ENCODE data around the gene TMEM167A.

The TMEM167A gene

DNA sequence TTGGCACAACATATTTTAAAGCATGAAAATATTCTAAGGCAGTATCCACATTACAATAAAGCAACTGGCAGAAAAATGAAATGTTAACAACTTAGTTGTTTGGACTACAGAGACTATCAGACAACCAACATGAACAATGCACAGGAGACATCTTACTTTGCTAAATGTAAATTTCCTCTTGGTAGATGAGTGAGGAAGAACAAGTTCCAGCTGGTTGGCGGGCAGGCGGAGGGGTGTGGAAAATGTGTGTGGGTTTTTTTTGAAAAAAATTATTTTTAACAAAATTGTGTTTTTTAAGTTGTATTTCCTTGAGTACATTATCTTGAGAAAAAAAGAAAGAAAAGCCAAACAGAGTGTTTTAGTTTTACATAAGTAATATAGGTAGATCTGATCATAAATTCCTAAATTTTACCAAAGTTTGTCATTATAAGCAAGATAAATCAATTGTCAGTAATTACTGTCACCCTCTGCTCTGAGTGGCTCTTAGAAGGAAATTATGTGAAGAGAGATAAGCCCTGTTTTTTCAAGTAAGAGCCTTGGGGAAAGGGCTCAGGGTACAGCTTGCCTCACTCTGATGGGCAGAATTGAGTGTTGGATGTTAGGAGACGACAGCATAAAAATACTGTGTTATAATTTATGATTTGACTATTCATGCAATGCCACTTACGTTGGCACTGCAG lies 42.5 kb downstream of the TMEM167A start:
- no peak for ATAC-seq (ENCODE audit: low read depth)
- TF ChIP-seq, protein P1, sequence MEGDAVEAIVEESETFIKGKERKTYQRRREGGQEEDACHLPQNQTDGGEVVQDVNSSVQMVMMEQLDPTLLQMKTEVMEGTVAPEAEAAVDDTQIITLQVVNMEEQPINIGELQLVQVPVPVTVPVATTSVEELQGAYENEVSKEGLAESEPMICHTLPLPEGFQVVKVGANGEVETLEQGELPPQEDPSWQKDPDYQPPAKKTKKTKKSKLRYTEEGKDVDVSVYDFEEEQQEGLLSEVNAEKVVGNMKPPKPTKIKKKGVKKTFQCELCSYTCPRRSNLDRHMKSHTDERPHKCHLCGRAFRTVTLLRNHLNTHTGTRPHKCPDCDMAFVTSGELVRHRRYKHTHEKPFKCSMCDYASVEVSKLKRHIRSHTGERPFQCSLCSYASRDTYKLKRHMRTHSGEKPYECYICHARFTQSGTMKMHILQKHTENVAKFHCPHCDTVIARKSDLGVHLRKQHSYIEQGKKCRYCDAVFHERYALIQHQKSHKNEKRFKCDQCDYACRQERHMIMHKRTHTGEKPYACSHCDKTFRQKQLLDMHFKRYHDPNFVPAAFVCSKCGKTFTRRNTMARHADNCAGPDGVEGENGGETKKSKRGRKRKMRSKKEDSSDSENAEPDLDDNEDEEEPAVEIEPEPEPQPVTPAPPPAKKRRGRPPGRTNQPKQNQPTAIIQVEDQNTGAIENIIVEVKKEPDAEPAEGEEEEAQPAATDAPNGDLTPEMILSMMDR (IDR thresholded peaks at IDR 0.05; ENCODE audit: poor library complexity, severe bottlenecking) = no peak

DNA sequence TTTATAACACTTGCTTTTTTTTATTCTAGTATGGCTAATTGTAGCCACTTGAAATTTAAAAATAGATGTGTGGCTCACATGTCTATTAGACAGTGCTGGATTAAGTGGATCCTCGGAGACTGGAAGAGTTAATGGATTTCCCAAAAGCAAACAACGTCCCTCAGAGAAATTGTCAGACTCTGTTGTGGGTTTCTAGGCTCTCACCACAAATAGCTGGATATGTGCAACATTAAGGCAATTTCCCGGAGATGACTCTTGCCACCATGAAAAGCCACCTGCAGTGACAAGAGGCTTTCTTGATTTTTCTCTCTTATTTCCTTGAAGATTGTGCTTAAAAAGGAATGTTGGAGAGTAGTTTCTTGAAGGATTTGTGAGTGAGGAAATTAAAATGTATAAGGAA lies 43.2 kb downstream of the TMEM167A start:
- TF ChIP-seq, protein P1 (IDR thresholded peaks at IDR 0.05; ENCODE audit: poor library complexity, severe bottlenecking) = no peak
- Histone ChIP-seq H3K4me1 (ENCODE audit: insufficient read depth, poor library complexity, severe bottlenecking) (no peaks in the 10 kb centered on the region), H3K4me3 (ENCODE audit: severe bottlenecking) (no peak overlapping the region), H3K36me3 (ENCODE audit: low read depth) (no peaks in the 10 kb centered on the region), H3K27me3 (ENCODE audit: insufficient read depth, poor library complexity, severe bottlenecking) (no peaks in the 10 kb centered on the region), H3K9me3 (ENCODE audit: severe bottlenecking) (no peaks in the 10 kb centered on the region), H3K27ac (ENCODE audit: poor library complexity, severe bottlenecking) (no peak overlapping the region)
- DNase-seq (ENCODE audit: low spot score) (no peak), ATAC-seq (ENCODE audit: low read depth) (no peak)

More for the DNA sequence above, 42.5 kb downstream of the TMEM167A start:
- Histone ChIP-seq H3K4me3 (ENCODE audit: severe bottlenecking) (no peak overlapping the region), H3K9me3 (ENCODE audit: severe bottlenecking) (no peaks in the 10 kb centered on the region), H3K36me3 (ENCODE audit: low read depth) (no peaks in the 10 kb centered on the region), H3K4me1 (ENCODE audit: insufficient read depth, poor library complexity, severe bottlenecking) (no peaks in the 10 kb centered on the region), H3K27me3 (ENCODE audit: insufficient read depth, poor library complexity, severe bottlenecking) (no peaks in the 10 kb centered on the region), H3K27ac (ENCODE audit: poor library complexity, severe bottlenecking) (no peak overlapping the region)
- DNase-seq (ENCODE audit: low spot score) = no peak

DNA sequence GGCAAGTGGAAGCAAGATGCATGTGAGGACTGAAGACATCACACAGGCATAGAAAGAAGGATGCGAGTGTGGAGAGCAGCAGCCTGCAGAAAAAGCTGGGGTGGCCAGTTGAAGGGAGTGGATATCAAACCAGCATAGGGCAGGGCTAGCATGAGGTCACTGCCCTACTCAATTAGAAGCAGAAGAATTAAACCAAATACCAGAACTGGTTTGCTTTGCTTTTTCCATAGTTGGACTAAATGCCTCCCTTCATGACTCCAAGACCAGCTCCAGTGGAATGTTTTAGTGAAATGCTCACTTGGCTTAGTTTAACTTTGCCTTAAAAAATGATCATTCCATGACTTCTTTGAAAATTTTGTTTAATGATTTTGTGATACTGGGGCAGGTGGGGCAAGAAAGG lies 45.8 kb downstream of the TMEM167A start:
- DNase-seq (ENCODE audit: low spot score) = no peak
- ATAC-seq (ENCODE audit: low read depth) = no peak
- H3K9me3 ChIP-seq (ENCODE audit: severe bottlenecking) = no peaks in the 10 kb centered on the region
- H3K27me3 ChIP-seq (ENCODE audit: insufficient read depth, poor library complexity, severe bottlenecking) = no peaks in the 10 kb centered on the region
- no peak overlapping the region for H3K27ac ChIP-seq (ENCODE audit: poor library complexity, severe bottlenecking)
- H3K36me3 ChIP-seq (ENCODE audit: low read depth) = no peaks in the 10 kb centered on the region
- H3K4me1 ChIP-seq (ENCODE audit: insufficient read depth, poor library complexity, severe bottlenecking) = no peaks in the 10 kb centered on the region
- H3K4me3 ChIP-seq (ENCODE audit: severe bottlenecking) = no peak overlapping the region
- TF ChIP-seq, protein P1 (IDR thresholded peaks at IDR 0.05; ENCODE audit: poor library complexity, severe bottlenecking) = no peak

DNA sequence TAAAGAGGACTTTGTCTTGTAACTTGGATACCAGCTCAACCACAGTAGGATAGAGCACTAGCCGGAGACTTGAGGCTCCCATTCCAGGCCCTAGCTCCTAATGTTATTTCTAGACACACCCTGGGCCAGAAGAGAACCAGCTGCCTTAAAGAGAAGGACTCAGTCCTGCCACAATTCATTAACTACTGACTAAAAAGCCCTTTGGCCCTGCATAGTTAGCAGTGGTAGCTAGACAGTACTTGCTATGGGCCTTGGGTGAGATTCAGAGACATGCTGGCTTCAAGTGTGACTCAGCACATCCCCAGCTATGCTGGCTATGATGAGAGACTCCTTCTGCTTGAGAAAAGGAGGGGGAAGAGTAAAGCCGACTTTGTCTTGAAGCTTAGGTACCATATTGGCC lies 47.3 kb downstream of the TMEM167A start:
- H3K27ac ChIP-seq (ENCODE audit: poor library complexity, severe bottlenecking) = no peak overlapping the region
- no peak; the same call in 2 of the 3 replicates for ATAC-seq (ENCODE audit: low read depth)
- no peaks in the 10 kb centered on the region for H3K27me3 ChIP-seq (ENCODE audit: insufficient read depth, poor library complexity, severe bottlenecking)
- H3K4me3 ChIP-seq (ENCODE audit: severe bottlenecking) = no peak overlapping the region
- H3K36me3 ChIP-seq (ENCODE audit: low read depth) = no peaks in the 10 kb centered on the region
- no peaks in the 10 kb centered on the region for H3K4me1 ChIP-seq (ENCODE audit: insufficient read depth, poor library complexity, severe bottlenecking)
- no peak for DNase-seq (ENCODE audit: low spot score)
- TF ChIP-seq, protein P1 (IDR thresholded peaks at IDR 0.05; ENCODE audit: poor library complexity, severe bottlenecking) = no peak
- no peaks in the 10 kb centered on the region for H3K9me3 ChIP-seq (ENCODE audit: severe bottlenecking)

DNA sequence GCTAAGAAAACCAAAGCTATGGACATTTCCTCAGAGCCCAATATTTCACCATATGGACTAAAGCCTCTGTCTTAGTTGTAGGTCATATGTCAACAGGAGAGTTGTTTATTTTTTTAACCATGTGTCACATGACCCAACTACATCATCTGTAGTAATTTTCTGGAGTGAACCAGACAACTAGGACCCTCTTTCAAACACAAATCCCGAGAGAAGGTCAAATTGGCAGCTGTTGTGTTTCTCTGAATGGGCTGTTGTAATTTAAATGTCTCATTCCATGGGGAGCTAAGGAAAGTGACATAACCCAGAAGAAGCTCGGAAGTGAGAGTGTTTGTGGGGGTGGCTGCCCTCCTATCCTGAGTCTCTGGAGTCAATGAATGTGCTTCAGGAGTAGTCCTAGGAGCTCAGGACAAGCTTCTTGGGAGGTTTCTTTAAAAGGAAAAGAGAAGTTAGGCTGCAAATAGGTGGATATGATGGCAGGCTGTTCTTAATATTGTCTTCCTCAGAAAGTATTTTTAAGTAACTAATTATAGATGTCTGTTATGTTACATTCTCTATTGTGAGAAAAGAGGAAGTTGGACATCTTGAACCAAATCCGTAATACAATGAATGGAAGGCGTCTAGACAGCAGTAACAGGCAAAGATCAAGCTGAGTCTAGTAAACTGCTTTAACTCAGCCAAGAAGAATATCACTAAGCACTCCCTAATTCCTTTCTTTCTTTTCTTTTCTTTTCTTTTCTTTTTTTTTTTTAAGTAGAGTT lies 50.1 kb downstream of the TMEM167A start:
- ATAC-seq (ENCODE audit: low read depth) = no peak
- H3K9me3 ChIP-seq (ENCODE audit: severe bottlenecking) = no peaks in the 10 kb centered on the region
- no peaks in the 10 kb centered on the region for H3K27me3 ChIP-seq (ENCODE audit: insufficient read depth, poor library complexity, severe bottlenecking)
- H3K4me3 ChIP-seq (ENCODE audit: severe bottlenecking) = no peak overlapping the region
- H3K27ac ChIP-seq (ENCODE audit: poor library complexity, severe bottlenecking) = no peak overlapping the region
- no peaks in the 10 kb centered on the region for H3K36me3 ChIP-seq (ENCODE audit: low read depth)
- DNase-seq (ENCODE audit: low spot score) = no peak
- H3K4me1 ChIP-seq (ENCODE audit: insufficient read depth, poor library complexity, severe bottlenecking) = no peaks in the 10 kb centered on the region
- TF ChIP-seq, protein P1 (IDR thresholded peaks at IDR 0.05; ENCODE audit: poor library complexity, severe bottlenecking) = no peak
